Stomach smooth muscle (tissue), 2 donors: ENCODE results near the gene FBXO24.

Experiments
- H3K27ac ChIP-seq: one replicate; pipeline ENCODE4 v1.7.0; 2013; ENCODE audit warnings: mild to moderate bottlenecking, low read length, inconsistent platforms
- H3K27me3 ChIP-seq, 2 donors: one replicate each; pipeline ENCODE4 v1.7.0; 2013; ENCODE audit warnings: low read length in 2 of 2; ENCODE audit not compliant: insufficient read depth in 2 of 2, control insufficient read depth in 1 of 2
- H3K36me3 ChIP-seq, 2 donors: one replicate each; pipeline ENCODE4 v1.7.0; 2013; ENCODE audit warnings: low read length in 2 of 2; ENCODE audit not compliant: control insufficient read depth in 2 of 2, insufficient read depth in 2 of 2
- H3K4me1 ChIP-seq: one replicate; pipeline ENCODE4 v1.7.0; 2013; ENCODE audit warnings: low read length; ENCODE audit not compliant: control insufficient read depth, insufficient read depth
- H3K4me3 ChIP-seq, 2 donors: one replicate each; pipeline ENCODE4 v1.7.0; 2013; ENCODE audit warnings: low read length in 2 of 2
- H3K9ac ChIP-seq, 2 donors: one replicate each; pipeline ENCODE4 v1.7.0; 2013; ENCODE audit warnings: low read length in 2 of 2, mild to moderate bottlenecking in 1 of 2
- H3K9me3 ChIP-seq, 2 donors: one replicate each; pipeline ENCODE4 v1.7.0; 2013; ENCODE audit warnings: low read length in 2 of 2; ENCODE audit not compliant: control insufficient read depth in 2 of 2
- donor health status: healthy.
- donor health status: Pancreatic carcinoma.

FBXO24 gene

GRCh38 chr7:100568176-100568895 is 17.8 kb upstream of the FBXO24 start:
- Histone ChIP-seq H3K36me3 (no peaks in the 10 kb centered on the region), H3K27me3 (no peaks in the 10 kb centered on the region), H3K9me3 (no peaks in the 10 kb centered on the region), H3K4me1 (peaks cover 11% of the 10 kb centered on the region), H3K27ac (peak overlapping the region; percentile 2), H3K9ac (no peak overlapping the region), H3K4me3 (no peak overlapping the region)

GRCh38 chr7:100568896-100569844 is 17.0 kb upstream of the FBXO24 start:
- Histone ChIP-seq H3K4me1 (peaks cover 11% of the 10 kb centered on the region), H3K9me3 (no peaks in the 10 kb centered on the region), H3K27ac (no peak overlapping the region), H3K9ac (no peak overlapping the region), H3K4me3 (peak overlapping the region in 1 of 2 donors; percentile 63), H3K27me3 (no peaks in the 10 kb centered on the region), H3K36me3 (no peaks in the 10 kb centered on the region)

- Histone ChIP-seq H3K27me3 (no peaks in the 10 kb centered on the region), H3K9ac (no peak overlapping the region), H3K4me3 (no peak overlapping the region), H3K27ac (no peak overlapping the region), H3K4me1 (peaks cover 11% of the 10 kb centered on the region), H3K9me3 (no peaks in the 10 kb centered on the region), H3K36me3 (peaks cover 5 to 7% of the 10 kb centered on the region in 2 donors)
Observed at GRCh38 chr7:100570954-100571828, 14.9 kb upstream of the FBXO24 start.

GRCh38 chr7:100571829-100572116 is 14.4 kb upstream of the FBXO24 start:
- Histone ChIP-seq H3K4me1 (peaks cover 11% of the 10 kb centered on the region), H3K9ac (no peak overlapping the region), H3K4me3 (no peak overlapping the region), H3K36me3 (peaks cover 9 to 11% of the 10 kb centered on the region in 2 donors), H3K9me3 (no peaks in the 10 kb centered on the region), H3K27me3 (no peaks in the 10 kb centered on the region), H3K27ac (no peak overlapping the region)

GRCh38 chr7:100572281-100572948 is 13.7 kb upstream of the FBXO24 start:
- Histone ChIP-seq H3K27me3 (no peaks in the 10 kb centered on the region), H3K27ac (no peak overlapping the region), H3K36me3 (peaks cover 12 to 13% of the 10 kb centered on the region in 2 donors), H3K9me3 (no peaks in the 10 kb centered on the region), H3K4me1 (peaks cover 11% of the 10 kb centered on the region), H3K9ac (no peak overlapping the region), H3K4me3 (no peak overlapping the region)

GRCh38 chr7:100572949-100573675 is 13.0 kb upstream of the FBXO24 start:
- H3K4me3 ChIP-seq, result no peak overlapping the region
- no peak overlapping the region for H3K9ac ChIP-seq
- no peaks in the 10 kb centered on the region for H3K27me3 ChIP-seq
- no peak overlapping the region for H3K27ac ChIP-seq
- no peaks in the 10 kb centered on the region for H3K9me3 ChIP-seq
- H3K4me1 ChIP-seq, result peaks cover 11% of the 10 kb centered on the region
- H3K36me3 ChIP-seq, result peaks cover 12 to 19% of the 10 kb centered on the region in 2 donors

GRCh38 chr7:100573691-100574361 is 12.3 kb upstream of the FBXO24 start, which contains the start of gene SAP25:
TSS of gene SAP25 (minus strand) at chr7:100573900. CDS start at chr7:100573742, 158 bp downstream.
- H3K36me3 ChIP-seq, result peaks cover 12 to 26% of the 10 kb centered on the region in 2 donors
- H3K4me3 ChIP-seq, result no peak within 1 kb of the TSS
- no peak within 1 kb of the TSS for H3K9ac ChIP-seq
- H3K9me3 ChIP-seq, result no peaks in the 10 kb centered on the region
- H3K27ac ChIP-seq, result no peak within 1 kb of the TSS
- H3K4me1 ChIP-seq, result peaks cover 11% of the 10 kb centered on the region
- H3K27me3 ChIP-seq, result no peaks in the 10 kb centered on the region

- H3K36me3 ChIP-seq, result peaks cover 12 to 31% of the 10 kb centered on the region in 2 donors
Observed at GRCh38 chr7:100574362-100575205, 11.5 kb upstream of the FBXO24 start.

GRCh38 chr7:100575206-100575631 is 10.9 kb upstream of the FBXO24 start:
- Histone ChIP-seq H3K4me1 (peaks cover 2% of the 10 kb centered on the region), H3K9me3 (no peaks in the 10 kb centered on the region), H3K4me3 (no peak overlapping the region), H3K36me3 (peaks cover 18 to 38% of the 10 kb centered on the region in 2 donors), H3K9ac (no peak overlapping the region), H3K27ac (no peak overlapping the region), H3K27me3 (no peaks in the 10 kb centered on the region)

More at GRCh38 chr7:100574362-100575205, 11.5 kb upstream of the FBXO24 start:
- Histone ChIP-seq H3K4me3 (no peak overlapping the region), H3K9me3 (no peaks in the 10 kb centered on the region), H3K9ac (no peak overlapping the region), H3K27me3 (no peaks in the 10 kb centered on the region), H3K4me1 (peaks cover 8% of the 10 kb centered on the region), H3K27ac (no peak overlapping the region)
